HepG2 (cell line): Measurements from ENCODE around the gene OSBPL10. TPM values are rescaled to one million over a fixed set of nuclear protein-coding genes. Genes with fewer than 3 reads are reported as not detected.

Source experiments
- ATF4 ChIP-seq, 2 experiments: fragments of 450-650 bp in 1 of 2; sonication (generic) in 1 of 2; formaldehyde crosslinking; IDR thresholded peaks; 2 replicates each; pipeline versions ENCODE4 v1.5.0 to v1.8.0; 2020 to 2022; ENCODE audit warnings: mild to moderate bottlenecking in 1 of 2, missing genetic modification reagents in 1 of 2
- CEBPB ChIP-seq: IDR thresholded peaks from 2 replicates; pipeline ENCODE4 v1.6.1; 2011; ENCODE audit warnings: low read depth, low read length, improper control_type of control experiment, borderline replicate concordance
- DDIT3 ChIP-seq: sonication (generic); formaldehyde crosslinking; IDR thresholded peaks from 2 replicates; pipeline ENCODE4 v1.4.0; 2020; ENCODE audit warnings: mild to moderate bottlenecking, missing genetic modification reagents
- ELF3 ChIP-seq: IDR thresholded peaks from 2 replicates; pipeline ENCODE4 v1.6.1; 2016; ENCODE audit warnings: missing genetic modification reagents, missing compliant biosample characterization
- HIC2 ChIP-seq: sonication (generic); formaldehyde crosslinking; IDR thresholded peaks from 2 replicates; pipeline ENCODE4 v1.9.0; 2022; ENCODE audit warnings: low read depth, missing genetic modification reagents
- HMG20A ChIP-seq: IDR thresholded peaks from 2 replicates; pipeline ENCODE4 v1.6.1; 2016; ENCODE audit warnings: borderline replicate concordance
- HMGA1 ChIP-seq: sonication (generic); formaldehyde crosslinking; conservative IDR thresholded peaks from 2 replicates; pipeline ENCODE4 v1.4.0; 2020; ENCODE audit warnings: missing genetic modification reagents
- IRF2 ChIP-seq: IDR thresholded peaks from 2 replicates; pipeline ENCODE4 v1.6.1; 2018; ENCODE audit warnings: missing genetic modification reagents, missing compliant biosample characterization
- KLF13 ChIP-seq: sonication (generic); formaldehyde crosslinking; IDR thresholded peaks from 2 replicates; pipeline ENCODE4 v1.4.0; 2020; ENCODE audit warnings: mild to moderate bottlenecking, missing genetic modification reagents
- MIER2 ChIP-seq: IDR thresholded peaks from 2 replicates; pipeline ENCODE4 v1.6.1; 2016; ENCODE audit warnings: missing biosample characterization, missing genetic modification reagents
- PATZ1 ChIP-seq: sonication (generic); formaldehyde crosslinking; IDR thresholded peaks from 2 replicates; pipeline ENCODE4 v1.4.0; 2020; ENCODE audit warnings: missing genetic modification reagents
- PREB ChIP-seq: sonication (generic); formaldehyde crosslinking; IDR thresholded peaks from 2 replicates; pipeline ENCODE4 v1.4.0; 2020; ENCODE audit warnings: missing genetic modification reagents
- RXRB ChIP-seq: IDR thresholded peaks from 2 replicates; pipeline ENCODE4 v1.6.1; 2016; ENCODE audit warnings: borderline replicate concordance, missing genetic modification reagents, missing compliant biosample characterization
- SOX6 ChIP-seq, 2 experiments: fragments of 450-650 bp in 1 of 2; sonication (generic) in 1 of 2; formaldehyde crosslinking in 1 of 2; IDR thresholded peaks; 2 replicates each; pipeline versions ENCODE4 v1.4.0 to v1.6.1; 2017 to 2020; ENCODE audit warnings: antibody characterized with exemption in 1 of 2, mild to moderate bottlenecking in 1 of 2, missing genetic modification reagents in 1 of 2
- TBP ChIP-seq: sonication (generic); formaldehyde crosslinking; IDR thresholded peaks from 2 replicates; pipeline ENCODE4 v1.5.0; 2020; ENCODE audit warnings: missing genetic modification reagents
- THAP7 ChIP-seq: sonication (generic); formaldehyde crosslinking; IDR thresholded peaks from 2 replicates; pipeline ENCODE4 v1.8.1; 2023; ENCODE audit warnings: mild to moderate bottlenecking, missing genetic modification reagents
- TOE1 ChIP-seq: sonication (generic); formaldehyde crosslinking; IDR thresholded peaks from 2 replicates; pipeline ENCODE4 v1.4.0; 2020; ENCODE audit warnings: mild to moderate bottlenecking, missing genetic modification reagents
- ZGPAT ChIP-seq: IDR thresholded peaks from 2 replicates; pipeline ENCODE4 v1.6.1; 2016; ENCODE audit warnings: mild to moderate bottlenecking
- ZNF431 ChIP-seq: sonication (generic); formaldehyde crosslinking; IDR thresholded peaks from 2 replicates; pipeline ENCODE4 v1.9.0; 2022; ENCODE audit warnings: missing genetic modification reagents, low read depth, mild to moderate bottlenecking, borderline replicate concordance
- ZNF547 ChIP-seq: sonication (generic); formaldehyde crosslinking; IDR thresholded peaks from 2 replicates; pipeline ENCODE4 v1.5.1; 2020; ENCODE audit warnings: mild to moderate bottlenecking, missing genetic modification reagents
- ZNF747 ChIP-seq: sonication (generic); formaldehyde crosslinking; IDR thresholded peaks from 2 replicates; pipeline ENCODE4 v1.8.1; 2023; ENCODE audit warnings: missing genetic modification reagents, mild to moderate bottlenecking, borderline replicate concordance
- ZNF816 ChIP-seq: sonication (generic); formaldehyde crosslinking; IDR thresholded peaks from 2 replicates; pipeline ENCODE4 v1.8.0; 2022; ENCODE audit warnings: missing genetic modification reagents, mild to moderate bottlenecking, borderline replicate concordance
- ZSCAN25 ChIP-seq: sonication (generic); formaldehyde crosslinking; IDR thresholded peaks from 2 replicates; pipeline ENCODE4 v1.8.0; 2022; ENCODE audit warnings: mild to moderate bottlenecking, missing genetic modification reagents
- polyA plus RNA-seq, 8 experiments: library from polyadenylated mRNA; depleted of rRNA in 3 of 8; stranded (reverse) in 7 of 8; unstranded in 1 of 8; fragments of >200 nt; fragmentation: Illumina TruSeq in 4 of 8; extraction: Trizol in 4 of 8; gene quantifications; 2 replicates each; pipeline versions ENCODE4 v1.2.1 to v1.2.3, GENCODE V29; 2011 to 2016; ENCODE audit warnings: low read depth in 4 of 8, missing spikeins in 1 of 8, mixed read lengths in 1 of 8; ENCODE audit not compliant: insufficient read depth in 1 of 8
- total RNA-seq, 5 experiments: library from RNA; depleted of rRNA; stranded (reverse); fragments of >200 nt; fragmentation: Illumina TruSeq; extraction: Trizol; gene quantifications; 2 replicates each; pipeline ENCODE4 v1.2.3, GENCODE V29; 2016; ENCODE audit warnings: low read depth in 1 of 5

OSBPL10 gene
- total and polyA plus RNA-seq, 2 of the 13 experiments (the other 11 are each of a cell fraction or from before 2014, with no cell fraction given), result 10.3 to 28.6 TPM

GRCh38 chr3:31974471-31974870 lies 6.6 kb downstream of the OSBPL10 start (continued):
- TF ChIP-seq PATZ1 (CRISPR knock-in tag), result peak; percentile 73
- TF ChIP-seq ELF3 (CRISPR knock-in tag), result peak; percentile 40; the same call in 1 of the 2 replicates
- TF ChIP-seq SOX6 (IDR thresholded peaks at IDR 0.05), result no peak
- peak; percentile 59; the same call in 1 of the 2 replicates for TF ChIP-seq SOX6 (CRISPR knock-in tag; IDR thresholded peaks at IDR 0.05)
- TF ChIP-seq TBP (CRISPR knock-in tag), result no peak
- no peak for TF ChIP-seq ZNF816 (CRISPR knock-in tag)
- no peak for TF ChIP-seq ZNF431 (CRISPR knock-in tag)
- peak; percentile 70 for TF ChIP-seq RXRB (CRISPR knock-in tag)
- TF ChIP-seq HIC2 (CRISPR knock-in tag), result no peak
- TF ChIP-seq IRF2, result 0 out of 2 replicates have a peak, but pooled peaks have one; percentile 42
- no peak for TF ChIP-seq ZSCAN25 (CRISPR knock-in tag)
- TF ChIP-seq DDIT3, result no peak
- TF ChIP-seq ATF4 (CRISPR knock-in tag; IDR thresholded peaks at IDR 0.05), result no peak; a peak in 1 of 4 replicates
- no peak for TF ChIP-seq PREB (CRISPR knock-in tag)
- no peak for TF ChIP-seq HMGA1 (CRISPR knock-in tag)
- TF ChIP-seq MIER2 (CRISPR knock-in tag), result no peak
- TF ChIP-seq ZGPAT, result 0 out of 2 replicates have a peak, but pooled peaks have one; percentile 16
- TF ChIP-seq ZNF747, result no peak
- TF ChIP-seq ZNF547, result no peak
- TF ChIP-seq TOE1, result no peak
- TF ChIP-seq THAP7 (CRISPR knock-in tag), result no peak
- TF ChIP-seq CEBPB, result peak; percentile 95
- TF ChIP-seq KLF13 (CRISPR knock-in tag), result no peak
- TF ChIP-seq HMG20A, result peak; percentile 47; the same call in 1 of the 2 replicates
